ENCODE results near the gene MBOAT7. TPM values are rescaled to one million over a fixed set of nuclear protein-coding genes. Genes with fewer than 3 reads are reported as not detected.

MBOAT7 gene
- total and polyA plus RNA-seq, 2 of the 8 experiments (the other 6 are each of a cell fraction or from before 2014, with no cell fraction given), result 85.5 to 90.9 TPM

- no peaks in the 10 kb centered on the region for H3K9me3 ChIP-seq (ENCODE audit: insufficient read depth in 2 of 2, low read depth in 1 of 2, low read length in 1 of 2)
- CTCF ChIA-PET (ENCODE audit: partially characterized antibody), result no interaction called here
- H4K20me1 ChIP-seq (replicated peaks in 1 of 2; ENCODE audit: control insufficient read depth in 1 of 2, insufficient read depth in 2 of 2, low read length in 2 of 2), result peaks cover 11 to 17% of the 10 kb centered on the region in 2 experiments
Measured at GRCh38 chr19:54152878-54153524, 36.4 kb downstream of the MBOAT7 start.

More at GRCh38 chr19:54152878-54153524, 36.4 kb downstream of the MBOAT7 start:
- no peaks in the 10 kb centered on the region for H3K4me1 ChIP-seq (replicated peaks in 1 of 4; ENCODE audit: control insufficient read depth in 3 of 4, insufficient read depth in 4 of 4, low read length in 3 of 4)
- no peaks in the 10 kb centered on the region; the same call in 1 of the 2 replicates for H3K79me1 ChIP-seq (ENCODE audit: low read depth, low read length)
- no peak overlapping the region for H2BK15ac ChIP-seq (ENCODE audit: low read length)
- TF ChIP-seq POLR2AphosphoS5 (IDR thresholded peaks at IDR 0.05; ENCODE audit: low read depth, low read length) (0 out of 2 replicates have a peak, but pooled peaks have one; percentile 12), USF2 (IDR thresholded peaks at IDR 0.05; ENCODE audit: low read length) (no peak), SRF (IDR thresholded peaks at IDR 0.05; ENCODE audit: low read depth, low read length) (no peak), FOSL1 (IDR thresholded peaks at IDR 0.05; ENCODE audit: insufficient read depth, low read depth, low read length) (no peak), BRCA1 (IDR thresholded peaks at IDR 0.05; ENCODE audit: low read depth, low read length) (no peak)
- no peak overlapping the region for H2AK5ac ChIP-seq (ENCODE audit: low read depth, low read length)
- H2BK120ac ChIP-seq (replicated peaks; ENCODE audit: low read depth, low read length), result no peak overlapping the region
- H2BK12ac ChIP-seq (ENCODE audit: low read depth, low read length), result no peak overlapping the region
- H4K8ac ChIP-seq (ENCODE audit: extremely low read depth, insufficient read depth, low read length), result no peak overlapping the region; the same call in 1 of the 2 replicates
- H3K9ac ChIP-seq (replicated peaks in 1 of 4; ENCODE audit: extremely low read depth in 1 of 4, low read depth in 3 of 4, low read length in 3 of 4), result no peak overlapping the region
- no peak overlapping the region for H3K4ac ChIP-seq (replicated peaks; ENCODE audit: insufficient read length, low read depth, low read length)
- H3K23ac ChIP-seq (ENCODE audit: insufficient read length), result no peak overlapping the region
- H3K27me3 ChIP-seq (replicated peaks in 1 of 4; ENCODE audit: control insufficient read depth in 3 of 4, extremely low read depth in 1 of 4, insufficient read depth in 3 of 4, low read length in 3 of 4), result no peaks in the 10 kb centered on the region
- H3K36me3 ChIP-seq (ENCODE audit: control insufficient read depth in 2 of 4, insufficient read depth in 4 of 4, low read length in 3 of 4), result peaks cover 33 to 74% (median 67%) of the 10 kb centered on the region in 4 experiments
- H4K91ac ChIP-seq (replicated peaks; ENCODE audit: insufficient read length, low read length), result no peak overlapping the region
- POLR2A ChIA-PET (ENCODE audit: partially characterized antibody), result interaction anchor here (1.1 to 14.8 kb wide), 4 partner anchors 12 to 71 kb away, joined by 3 to 348 read pairs (median 4); partner anchors contain the start of gene CNOT3
- no peak overlapping the region for H3K4me2 ChIP-seq (ENCODE audit: insufficient read depth in 1 of 2, low read depth in 2 of 2, low read length in 2 of 2)
- no peaks in the 10 kb centered on the region for H3K23me2 ChIP-seq (ENCODE audit: low read depth, low read length)
- FAIRE-seq, result no peak
- H4K5ac ChIP-seq (ENCODE audit: insufficient read length, low read depth, low read length), result no peak overlapping the region
- H2AFZ ChIP-seq (ENCODE audit: low read length), result no peak overlapping the region
- H3K27ac ChIP-seq (ENCODE audit: low read depth, low read length), result no peak overlapping the region
- H2BK20ac ChIP-seq (ENCODE audit: low read length), result no peak overlapping the region
- H2BK5ac ChIP-seq (ENCODE audit: low read depth, low read length), result no peak overlapping the region
- no peak for DNase-seq (ENCODE audit: low read depth in 1 of 2, low spot score in 2 of 2)
- no peak overlapping the region for H3K14ac ChIP-seq (ENCODE audit: insufficient read length)
- H3K79me2 ChIP-seq (ENCODE audit: control insufficient read depth in 1 of 2, insufficient read depth in 2 of 2, low read length in 2 of 2), result no peaks in the 10 kb centered on the region
- no peak overlapping the region for H3K18ac ChIP-seq (ENCODE audit: extremely low read depth, low read length)
- WGBS, 2 experiments (ENCODE audit: extremely low coverage in 1 of 2, insufficient coverage in 1 of 2, insufficient read length in 1 of 2, insufficient replicate concordance in 2 of 2, low coverage in 1 of 2, low lambda C conversion rate in 2 of 2, missing lambda C conversion rate in 1 of 2), result 94% methylated on average over 10 of the region's 25 CpGs; no CpG with 5 or more reads in 1 of the 2 experiments
- no peak overlapping the region for H3K56ac ChIP-seq (replicated peaks; ENCODE audit: insufficient read length, low read depth, low read length)
- no peak overlapping the region for H3K4me3 ChIP-seq (ENCODE audit: extremely low read depth in 1 of 4, insufficient read depth in 2 of 4, low read depth in 3 of 4, low read length in 4 of 4)
